Measurements from ENCODE around the gene SMC1B. TPM values are rescaled to one million over a fixed set of nuclear protein-coding genes. Genes with fewer than 3 reads are reported as not detected.

The SMC1B gene
- total and polyA plus RNA-seq, 5 experiments from 2014 or later, result 0.16 TPM; not detected in 4

GRCh38 chr22:45424241-45424731 is 10.9 kb upstream of the SMC1B start:
- peaks cover 0 to 12% (median 0%) of the 10 kb centered on the region in 9 donors for H3K9me3 Mint-ChIP-seq
- POLR2A ChIA-PET, result no interaction called here
- DNase-seq (no peak), ATAC-seq (no peak)
- H3K36me3 Mint-ChIP-seq, result no peaks in the 10 kb centered on the region
- H3K27me3 Mint-ChIP-seq, result peaks cover 0 to 3% (median under 1%) of the 10 kb centered on the region in 5 donors
- no peak overlapping the region for H3K4me3 Mint-ChIP-seq
- H3K27ac Mint-ChIP-seq, result peak overlapping the region in 1 of 10 donors; percentile 4
- peaks cover 0 to 6% (median 0%) of the 10 kb centered on the region in 4 donors for H3K4me1 Mint-ChIP-seq

GRCh38 chr22:45423524-45423923 is 10.1 kb upstream of the SMC1B start:
- ATAC-seq, result no peak
- H3K4me1 Mint-ChIP-seq, result peaks cover 0 to 2% (median 0%) of the 10 kb centered on the region in 4 donors
- POLR2A ChIA-PET, result no interaction called here

GRCh38 chr22:45422237-45422983 is 9.0 kb upstream of the SMC1B start:
- POLR2A ChIA-PET, result interaction anchor here (0.6 kb wide), 1 partner anchor 43 kb away, joined by 5 read pairs; no protein-coding TSS in a partner anchor
- peak in 1 of 2 donors; percentile 38 for ATAC-seq
- peaks cover 0 to 12% (median 0%) of the 10 kb centered on the region in 9 donors for H3K9me3 Mint-ChIP-seq

More at GRCh38 chr22:45423524-45423923, 10.1 kb upstream of the SMC1B start:
- Mint-ChIP-seq H3K9me3 (peaks cover 0 to 12% (median 0%) of the 10 kb centered on the region in 9 donors), H3K27ac (no peak overlapping the region), H3K36me3 (no peaks in the 10 kb centered on the region), H3K4me3 (no peak overlapping the region), H3K27me3 (peaks cover 0 to 11% (median 1%) of the 10 kb centered on the region in 5 donors)
- DNase-seq, result no peak

GRCh38 chr22:45421349-45422055 is 8.1 kb upstream of the SMC1B start:
- peaks cover 0 to 11% (median 0%) of the 10 kb centered on the region in 5 donors for H3K27me3 Mint-ChIP-seq
- H3K27ac Mint-ChIP-seq, result no peak overlapping the region
- H3K4me3 Mint-ChIP-seq, result no peak overlapping the region
- DNase-seq (no peak), ATAC-seq (no peak)
- no peaks in the 10 kb centered on the region for H3K36me3 Mint-ChIP-seq
- peaks cover 0 to 2% (median 0%) of the 10 kb centered on the region in 4 donors for H3K4me1 Mint-ChIP-seq
- peaks cover 0 to 5% (median 0%) of the 10 kb centered on the region in 9 donors for H3K9me3 Mint-ChIP-seq
- POLR2A ChIA-PET, result interaction anchor here (1.1 kb wide), 1 partner anchor 111 kb away, joined by 3 read pairs; the partner anchor contains the start of gene FAM118A

More at GRCh38 chr22:45422237-45422983, 9.0 kb upstream of the SMC1B start:
- no peaks in the 10 kb centered on the region for H3K36me3 Mint-ChIP-seq
- peaks cover 0 to 11% (median 0%) of the 10 kb centered on the region in 5 donors for H3K27me3 Mint-ChIP-seq
- peaks cover 0 to 2% (median 0%) of the 10 kb centered on the region in 4 donors for H3K4me1 Mint-ChIP-seq
- no peak for DNase-seq
- H3K27ac Mint-ChIP-seq, result peak overlapping the region in 1 of 10 donors; percentile 43
- H3K4me3 Mint-ChIP-seq, result no peak overlapping the region

- Mint-ChIP-seq H3K4me3 (no peak overlapping the region), H3K36me3 (no peaks in the 10 kb centered on the region), H3K9me3 (no peaks in the 10 kb centered on the region), H3K27ac (peak overlapping the region in 2 of 10 donors; percentile 0 to 55), H3K27me3 (peaks cover 0 to 11% (median 0%) of the 10 kb centered on the region in 5 donors), H3K4me1 (peaks cover 0 to 2% (median 0%) of the 10 kb centered on the region in 4 donors)
- no peak for DNase-seq
- no peak for ATAC-seq
- POLR2A ChIA-PET, result interaction anchor here (1.1 kb wide), 1 partner anchor 110 kb away, joined by 3 read pairs; the partner anchor contains the start of gene FAM118A
Observed at GRCh38 chr22:45420539-45420938, 7.1 kb upstream of the SMC1B start.

GRCh38 chr22:45420011-45420410 is 6.6 kb upstream of the SMC1B start:
- no peaks in the 10 kb centered on the region for H3K36me3 Mint-ChIP-seq
- DNase-seq, result no peak
- peak; percentile 19 to 24 for ATAC-seq
- POLR2A ChIA-PET, result interaction anchor here (1.1 kb wide), 1 partner anchor 110 kb away, joined by 3 read pairs; the partner anchor contains the start of gene FAM118A
- H3K27me3 Mint-ChIP-seq, result peaks cover 0 to 11% (median 0%) of the 10 kb centered on the region in 5 donors
- peak overlapping the region in 1 of 10 donors; percentile 30 for H3K27ac Mint-ChIP-seq
- no peak overlapping the region for H3K4me3 Mint-ChIP-seq
- peaks cover 0 to 2% (median 0%) of the 10 kb centered on the region in 4 donors for H3K4me1 Mint-ChIP-seq
- no peaks in the 10 kb centered on the region for H3K9me3 Mint-ChIP-seq

- H3K9me3 Mint-ChIP-seq, result no peaks in the 10 kb centered on the region
- H3K4me1 Mint-ChIP-seq, result peaks cover under 1 to 5% (median 3%) of the 10 kb centered on the region in 4 donors
- DNase-seq, result no peak
- peak overlapping the region in 3 of 10 donors; percentile 2 to 47 (median 27) for H3K27ac Mint-ChIP-seq
- H3K4me3 Mint-ChIP-seq, result no peak overlapping the region
- H3K36me3 Mint-ChIP-seq, result no peaks in the 10 kb centered on the region
- peaks cover 0 to 11% (median 0%) of the 10 kb centered on the region in 5 donors for H3K27me3 Mint-ChIP-seq
- POLR2A ChIA-PET, result no interaction called here
- no peak for ATAC-seq
Observed at GRCh38 chr22:45418770-45419138, 5.4 kb upstream of the SMC1B start.

- Mint-ChIP-seq H3K27ac (peak overlapping the region in 1 of 10 donors; percentile 2), H3K36me3 (no peaks in the 10 kb centered on the region), H3K4me3 (no peak overlapping the region), H3K4me1 (peaks cover 1 to 8% (median 5%) of the 10 kb centered on the region in 4 donors), H3K9me3 (no peaks in the 10 kb centered on the region), H3K27me3 (peaks cover 0 to 11% (median 0%) of the 10 kb centered on the region in 5 donors)
- DNase-seq (no peak), ATAC-seq (no peak)
- POLR2A ChIA-PET, result no interaction called here
Observed at GRCh38 chr22:45418056-45418769, 4.8 kb upstream of the SMC1B start.

- Mint-ChIP-seq H3K4me1 (peaks cover 5 to 14% (median 8%) of the 10 kb centered on the region in 4 donors), H3K27me3 (peaks cover 0 to 2% (median 0%) of the 10 kb centered on the region in 5 donors), H3K27ac (peak overlapping the region in 3 of 10 donors; percentile 29 to 94 (median 50)), H3K36me3 (peaks cover 0 to under 1% (median 0%) of the 10 kb centered on the region in 3 donors), H3K4me3 (peak overlapping the region in 6 of 10 donors; percentile 6 to 77 (median 50)), H3K9me3 (peaks cover 0 to 9% (median 0%) of the 10 kb centered on the region in 9 donors)
- POLR2A ChIA-PET, result interaction anchor here (0.7 to 0.9 kb wide), 3 partner anchors 12 to 143 kb away, joined by 3 to 4 read pairs (median 3); no protein-coding TSS in a partner anchor
- ATAC-seq (no peak), DNase-seq (no peak)
Observed at GRCh38 chr22:45413013-45413367, 409 bp downstream of the SMC1B start.

GRCh38 chr22:45407793-45408192 is 5.6 kb downstream of the SMC1B start:
- H3K27ac Mint-ChIP-seq, result no peak overlapping the region
- H3K27me3 Mint-ChIP-seq, result peaks cover 0 to 3% (median 0%) of the 10 kb centered on the region in 5 donors
- H3K4me1 Mint-ChIP-seq, result peaks cover 0 to 5% (median 4%) of the 10 kb centered on the region in 4 donors
- peaks cover 0 to 20% (median 5%) of the 10 kb centered on the region in 9 donors for H3K9me3 Mint-ChIP-seq
- H3K36me3 Mint-ChIP-seq, result peaks cover 0 to 5% (median 4%) of the 10 kb centered on the region in 3 donors
- no peak overlapping the region for H3K4me3 Mint-ChIP-seq
- POLR2A ChIA-PET, result no interaction called here
- DNase-seq, result no peak
- no peak for ATAC-seq

GRCh38 chr22:45402466-45402985 is 10.9 kb downstream of the SMC1B start:
- no peak for DNase-seq
- Mint-ChIP-seq H3K4me1 (no peaks in the 10 kb centered on the region), H3K4me3 (no peak overlapping the region), H3K9me3 (peaks cover 0 to 6% (median 2%) of the 10 kb centered on the region in 9 donors), H3K27ac (no peak overlapping the region), H3K27me3 (peaks cover 0 to 4% (median 0%) of the 10 kb centered on the region in 5 donors), H3K36me3 (peaks cover 0 to 2% (median under 1%) of the 10 kb centered on the region in 3 donors)
- ATAC-seq, result no peak
- POLR2A ChIA-PET, result no interaction called here

All from naive thymus-derived CD8-positive, alpha-beta T cell (primary cell).